ENCODE results near the gene FBXO46.
A peak's percentile ranks its signal among the peaks of the same experiment; 100 is the strongest.

Gene FBXO46

DNA sequence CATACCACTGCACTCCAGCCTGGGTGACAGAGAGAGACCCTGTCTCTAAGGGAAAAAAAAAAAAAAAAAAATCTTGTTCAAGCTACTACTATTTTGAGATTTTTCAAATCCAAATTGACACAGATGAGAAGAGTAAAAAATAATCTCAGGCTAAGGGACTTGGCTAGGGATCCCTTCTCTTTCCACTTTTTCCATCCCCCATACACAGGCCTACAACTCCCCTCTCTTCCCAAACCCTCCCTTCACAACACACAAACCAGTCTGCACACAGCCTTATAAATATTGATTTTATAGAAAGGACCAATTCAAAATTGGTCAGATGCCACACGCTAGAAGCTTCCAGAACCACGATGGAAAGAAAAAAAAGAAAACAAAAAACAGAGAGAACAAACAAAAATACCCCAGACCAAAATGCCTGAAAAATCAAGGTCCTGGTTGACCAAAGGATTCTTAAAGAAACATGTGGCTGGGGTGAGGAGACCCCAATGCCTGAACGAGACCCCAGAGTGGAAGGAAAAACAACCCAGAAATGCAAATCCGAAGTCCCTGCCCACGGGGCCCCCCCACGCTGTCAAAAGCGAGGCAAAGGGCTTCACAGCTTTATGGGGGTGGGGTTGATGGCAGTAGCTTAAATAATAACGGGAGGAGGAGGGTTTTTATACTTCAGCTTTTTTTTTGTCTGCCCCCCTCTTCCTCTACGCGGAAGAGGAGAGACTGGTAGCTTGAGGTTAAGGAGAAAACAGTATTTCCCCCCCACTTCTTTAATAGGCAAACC lies 20.2 kb downstream of the FBXO46 start:
- H3K27ac ChIP-seq: peak overlapping the region; percentile 63

DNA sequence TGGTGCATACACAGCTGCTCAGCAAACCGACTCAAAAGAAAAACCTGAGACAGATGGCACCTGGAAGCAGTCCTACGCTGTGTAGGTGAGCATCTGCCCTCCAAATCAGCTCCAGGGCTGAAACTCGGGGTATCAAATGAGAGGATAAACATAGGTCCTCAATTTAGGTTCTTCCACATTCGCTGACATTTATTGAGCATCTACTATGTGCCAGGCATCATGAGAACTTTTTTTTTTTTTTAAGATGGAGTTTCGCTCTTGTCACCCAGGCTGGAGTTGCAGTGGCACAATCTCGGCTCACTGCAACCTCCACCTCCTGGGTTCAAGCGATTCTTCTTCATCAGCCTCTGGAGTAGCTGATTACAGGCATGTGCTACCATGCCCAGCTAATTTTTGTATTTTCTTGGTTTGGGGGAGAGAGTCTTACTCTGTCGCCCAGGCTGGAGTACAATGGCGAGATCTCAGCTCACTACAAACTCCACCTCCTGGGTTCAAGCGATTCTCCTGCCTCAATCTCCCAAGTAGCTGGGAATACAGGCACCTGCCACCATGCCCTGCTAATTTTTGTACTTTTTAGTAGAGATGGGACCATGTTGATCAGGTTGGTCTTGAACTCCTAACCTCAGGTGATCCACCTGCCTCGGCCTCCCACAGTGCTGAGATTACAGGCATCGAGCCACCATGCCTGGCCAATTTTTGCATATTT lies 24.8 kb downstream of the FBXO46 start:
- TF ChIP-seq, protein P1, sequence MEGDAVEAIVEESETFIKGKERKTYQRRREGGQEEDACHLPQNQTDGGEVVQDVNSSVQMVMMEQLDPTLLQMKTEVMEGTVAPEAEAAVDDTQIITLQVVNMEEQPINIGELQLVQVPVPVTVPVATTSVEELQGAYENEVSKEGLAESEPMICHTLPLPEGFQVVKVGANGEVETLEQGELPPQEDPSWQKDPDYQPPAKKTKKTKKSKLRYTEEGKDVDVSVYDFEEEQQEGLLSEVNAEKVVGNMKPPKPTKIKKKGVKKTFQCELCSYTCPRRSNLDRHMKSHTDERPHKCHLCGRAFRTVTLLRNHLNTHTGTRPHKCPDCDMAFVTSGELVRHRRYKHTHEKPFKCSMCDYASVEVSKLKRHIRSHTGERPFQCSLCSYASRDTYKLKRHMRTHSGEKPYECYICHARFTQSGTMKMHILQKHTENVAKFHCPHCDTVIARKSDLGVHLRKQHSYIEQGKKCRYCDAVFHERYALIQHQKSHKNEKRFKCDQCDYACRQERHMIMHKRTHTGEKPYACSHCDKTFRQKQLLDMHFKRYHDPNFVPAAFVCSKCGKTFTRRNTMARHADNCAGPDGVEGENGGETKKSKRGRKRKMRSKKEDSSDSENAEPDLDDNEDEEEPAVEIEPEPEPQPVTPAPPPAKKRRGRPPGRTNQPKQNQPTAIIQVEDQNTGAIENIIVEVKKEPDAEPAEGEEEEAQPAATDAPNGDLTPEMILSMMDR (conservative IDR thresholded peaks at IDR 0.05): no peak
- no peak overlapping the region for H3K27ac ChIP-seq

More for the DNA sequence above, 20.2 kb downstream of the FBXO46 start:
- TF ChIP-seq, protein P1 (conservative IDR thresholded peaks at IDR 0.05): no peak

DNA sequence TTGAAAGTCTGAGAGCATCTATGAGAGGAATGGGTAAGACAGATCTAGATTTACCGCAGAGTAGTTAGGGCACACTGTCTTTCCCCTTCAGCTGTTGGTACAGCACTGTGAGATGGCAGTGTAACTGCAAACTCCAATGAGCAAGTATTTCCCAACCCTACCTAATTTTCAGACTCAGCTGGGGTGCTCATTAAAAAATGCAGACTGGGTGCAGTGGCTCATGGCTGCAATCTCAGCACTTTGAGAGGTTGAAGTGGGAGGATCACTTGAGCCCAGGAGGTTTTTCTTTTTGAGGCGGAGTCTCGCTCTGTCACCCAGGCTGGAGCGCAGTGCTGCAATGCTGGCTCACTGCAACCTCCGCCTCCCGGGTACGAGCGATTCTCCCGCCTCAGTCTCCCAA lies 25.6 kb downstream of the FBXO46 start:
- H3K27ac ChIP-seq: no peak overlapping the region

DNA sequence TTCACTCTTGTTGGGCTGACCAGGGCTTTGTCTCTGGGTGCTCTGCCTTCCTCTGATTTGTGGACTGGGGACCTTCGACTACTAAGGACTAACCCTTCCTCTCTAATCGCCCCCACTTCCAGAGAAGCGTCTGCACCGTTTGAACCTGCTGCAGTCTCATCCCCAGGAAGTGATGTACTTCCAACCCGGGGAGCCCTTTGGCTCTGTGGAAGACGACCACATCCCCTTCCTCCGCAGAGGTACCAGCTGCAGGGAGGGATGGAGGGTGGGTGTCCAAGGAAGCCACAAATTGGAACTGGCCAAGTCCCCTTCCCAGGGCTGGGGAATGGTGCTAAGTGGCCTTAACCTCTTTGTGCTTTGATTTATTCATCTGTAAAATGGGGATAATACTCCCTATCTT lies 29.0 kb downstream of the FBXO46 start:
- TF ChIP-seq, protein P1 (conservative IDR thresholded peaks at IDR 0.05): no peak

More for the DNA sequence above, 25.6 kb downstream of the FBXO46 start:
- TF ChIP-seq, protein P1 (conservative IDR thresholded peaks at IDR 0.05): no peak

DNA sequence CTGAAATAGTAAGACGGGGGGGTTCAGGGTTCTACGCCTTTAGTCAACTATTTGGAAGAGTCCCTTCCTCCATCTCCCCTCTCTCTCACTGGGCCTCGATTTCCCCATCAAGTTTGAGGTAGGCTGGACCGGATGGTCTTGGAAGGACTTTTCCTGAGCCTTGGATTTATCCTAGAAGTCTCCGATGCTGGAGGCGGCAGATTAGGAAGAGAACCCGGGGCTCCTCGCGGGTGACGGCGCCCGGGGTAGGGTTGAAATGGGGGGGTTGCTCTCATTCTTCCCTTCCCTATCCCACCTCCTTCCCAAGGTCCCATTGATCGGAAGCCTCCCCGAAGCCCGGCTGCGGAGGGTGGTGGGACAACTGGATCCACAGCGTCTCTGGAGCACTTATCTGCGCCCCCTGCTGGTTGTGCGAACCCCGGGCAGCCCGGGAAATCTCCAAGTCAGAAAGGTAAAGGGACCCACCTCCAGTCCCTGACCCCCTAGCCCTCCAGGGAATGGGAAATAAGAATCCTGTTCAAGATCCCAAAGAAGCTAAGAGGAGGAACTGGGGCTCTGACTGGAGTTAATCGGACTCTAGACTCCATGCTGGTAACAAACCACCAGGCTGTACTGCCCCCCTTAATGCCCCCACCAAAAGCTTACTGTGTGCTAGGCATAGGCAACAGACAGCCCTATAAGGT lies 37.4 kb downstream of the FBXO46 start:
- peak overlapping the region; percentile 96 for H3K27ac ChIP-seq
- TF ChIP-seq, protein P1 (conservative IDR thresholded peaks at IDR 0.05): peak; percentile 98

More for the DNA sequence above, 29.0 kb downstream of the FBXO46 start:
- H3K27ac ChIP-seq: no peak overlapping the region

DNA sequence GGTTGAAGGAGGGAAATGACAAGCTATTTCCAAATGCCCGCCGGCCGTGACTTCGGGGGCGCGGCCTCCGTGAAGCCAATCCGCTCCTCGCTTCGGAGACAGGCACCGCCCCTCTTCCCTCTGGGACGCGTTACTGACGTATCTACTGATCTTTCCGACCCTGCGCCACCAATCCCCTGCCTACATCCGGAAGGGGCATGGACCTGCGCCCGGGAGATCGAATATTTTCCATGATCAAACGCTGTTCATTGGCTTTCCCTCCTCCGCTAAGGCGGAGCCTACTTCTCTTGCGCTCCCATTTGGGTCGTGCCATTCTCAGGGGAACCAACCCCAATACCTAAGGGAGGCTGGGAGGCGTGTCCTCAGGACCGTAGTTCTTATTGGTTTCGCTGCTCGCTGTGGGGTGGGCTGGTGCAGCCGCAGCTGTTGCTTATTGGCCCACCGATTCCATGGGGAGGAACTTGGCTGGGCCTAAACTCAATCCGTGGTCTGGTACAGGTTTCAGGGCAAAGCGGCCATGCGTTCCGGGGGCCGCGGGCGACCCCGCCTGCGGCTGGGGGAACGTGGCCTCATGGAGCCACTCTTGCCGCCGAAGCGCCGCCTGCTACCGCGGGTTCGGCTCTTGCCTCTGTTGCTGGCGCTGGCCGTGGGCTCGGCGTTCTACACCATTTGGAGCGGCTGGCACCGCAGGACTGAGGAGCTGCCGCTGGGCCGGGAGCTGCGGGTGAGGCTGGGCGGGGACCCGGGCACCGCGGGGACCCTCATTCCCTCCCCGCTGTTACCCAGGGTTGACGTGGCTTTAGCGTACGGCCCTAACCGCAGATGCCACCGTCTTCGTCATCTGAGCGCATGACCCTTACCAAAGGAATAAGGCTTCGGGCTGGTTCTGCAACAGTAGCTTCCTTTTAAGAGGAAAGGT lies 38.2 kb downstream of the FBXO46 start, which contains the start of gene QPCTL:
Gene QPCTL, plus strand, starts transcription at position 480 of the 919 bp plus-strand sequence. Its CDS starts 38 bp downstream, at position 518.
- TF ChIP-seq, protein P1 (conservative IDR thresholded peaks at IDR 0.05): no peak
- peak within 1 kb of the TSS; percentile 96 for H3K27ac ChIP-seq

Measured in VCaP (cell line).